H54 (cell line): ENCODE data around the gene DSN1.

Experiments
- DNase-seq: peaks from one replicate; pipeline ENCODE4 v3.0.0; 2011; ENCODE audit warnings: low spot score, mixed read lengths; ENCODE audit not compliant: insufficient read length
- FAIRE-seq: peaks from 3 replicates; lab custom pipeline; 2011; peaks lifted over from hg19 to GRCh38; lab: Jason Lieb, UNC
- POLR2A ChIP-seq: IDR thresholded peaks from 2 replicates; pipeline ENCODE4 v1.6.1; 2011; ENCODE audit warnings: low read depth, mild to moderate bottlenecking, low read length

Gene DSN1, protein sequence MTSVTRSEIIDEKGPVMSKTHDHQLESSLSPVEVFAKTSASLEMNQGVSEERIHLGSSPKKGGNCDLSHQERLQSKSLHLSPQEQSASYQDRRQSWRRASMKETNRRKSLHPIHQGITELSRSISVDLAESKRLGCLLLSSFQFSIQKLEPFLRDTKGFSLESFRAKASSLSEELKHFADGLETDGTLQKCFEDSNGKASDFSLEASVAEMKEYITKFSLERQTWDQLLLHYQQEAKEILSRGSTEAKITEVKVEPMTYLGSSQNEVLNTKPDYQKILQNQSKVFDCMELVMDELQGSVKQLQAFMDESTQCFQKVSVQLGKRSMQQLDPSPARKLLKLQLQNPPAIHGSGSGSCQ

DNA sequence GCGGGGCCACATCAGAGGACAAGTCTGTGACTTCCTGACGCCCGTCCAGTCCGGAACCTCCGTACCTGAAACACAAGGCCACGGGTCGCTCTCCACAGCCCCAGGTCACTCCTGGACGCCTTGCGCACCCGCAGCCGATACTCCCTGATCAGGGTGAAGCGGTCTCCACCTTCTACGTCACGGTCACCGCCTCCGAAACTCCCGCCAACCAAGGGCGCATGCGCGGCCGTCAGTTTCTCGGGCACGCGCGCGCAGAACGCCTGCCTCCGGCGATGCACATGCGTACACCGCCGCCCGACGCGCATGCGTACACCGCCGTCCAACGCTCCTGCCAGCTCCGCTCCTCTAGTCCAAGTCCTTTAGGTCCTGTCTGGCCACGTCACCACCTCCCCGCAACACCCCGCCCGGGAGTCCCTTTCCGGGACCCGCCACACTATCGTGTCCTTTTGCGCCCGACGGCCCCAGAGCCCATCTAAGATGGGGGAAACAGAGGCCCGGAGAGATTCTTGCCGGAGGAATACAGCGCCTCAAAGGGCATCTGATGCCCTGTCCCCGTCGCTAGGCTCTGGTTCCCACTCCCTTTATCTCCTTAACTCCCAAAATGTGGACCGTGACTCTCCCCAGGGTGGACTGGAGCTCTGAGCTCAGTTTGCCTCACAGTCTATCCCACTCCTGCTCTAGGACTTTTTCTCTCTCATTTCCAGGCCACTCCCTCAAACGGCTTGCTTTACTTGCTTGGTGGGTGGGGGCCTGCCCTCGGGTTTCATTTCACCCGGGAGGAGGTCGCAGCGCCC, at the start of gene DSN1:
Gene DSN1, minus strand, starts transcription at position 167 of the 794 bp plus-strand sequence. CDS start 2,305 bp downstream, outside the sequence.
- FAIRE-seq (no peak), DNase-seq (peak; percentile 91)
- TF ChIP-seq POLR2A, result peak; percentile 86

DNA sequence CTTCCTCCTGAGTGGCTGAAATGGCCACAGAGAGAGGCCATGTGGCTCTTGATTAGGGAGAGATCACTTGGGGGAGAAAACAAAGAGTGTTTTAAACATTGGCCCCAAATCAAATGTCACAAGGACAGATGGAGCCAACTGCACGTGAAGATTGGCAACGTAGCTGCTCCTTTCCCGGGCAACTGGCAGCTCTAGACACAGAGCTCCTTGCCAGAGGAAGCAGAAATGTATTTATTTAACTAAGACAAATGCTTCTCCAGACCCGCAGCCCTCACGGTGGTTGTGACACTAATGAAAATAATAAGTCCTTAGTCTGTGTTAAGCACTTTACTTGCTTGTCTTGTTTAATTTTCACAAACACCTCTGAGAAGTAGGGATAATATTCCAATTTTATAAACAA, 49.6 kb upstream of the DSN1 start:
- TF ChIP-seq POLR2A, result no peak
- no peak for DNase-seq
- no peak for FAIRE-seq

GRCh38 chr20:36821964-36822437, 48.4 kb upstream of the DSN1 start:
- DNase-seq, result no peak
- no peak for TF ChIP-seq POLR2A
- no peak for FAIRE-seq

- DNase-seq (no peak), FAIRE-seq (no peak)
- TF ChIP-seq POLR2A, result no peak
Observed at GRCh38 chr20:36820928-36821327, 47.4 kb upstream of the DSN1 start.

- FAIRE-seq (no peak), DNase-seq (no peak)
- no peak for TF ChIP-seq POLR2A
Observed at GRCh38 chr20:36820073-36820472, 46.5 kb upstream of the DSN1 start.

GRCh38 chr20:36819659-36820058, 46.1 kb upstream of the DSN1 start:
- FAIRE-seq, result no peak
- no peak for DNase-seq
- no peak for TF ChIP-seq POLR2A

GRCh38 chr20:36818861-36819260, 45.3 kb upstream of the DSN1 start:
- DNase-seq (no peak), FAIRE-seq (no peak)
- no peak for TF ChIP-seq POLR2A

GRCh38 chr20:36818185-36818584, 44.6 kb upstream of the DSN1 start:
- no peak for TF ChIP-seq POLR2A
- DNase-seq (no peak), FAIRE-seq (no peak)

DNA sequence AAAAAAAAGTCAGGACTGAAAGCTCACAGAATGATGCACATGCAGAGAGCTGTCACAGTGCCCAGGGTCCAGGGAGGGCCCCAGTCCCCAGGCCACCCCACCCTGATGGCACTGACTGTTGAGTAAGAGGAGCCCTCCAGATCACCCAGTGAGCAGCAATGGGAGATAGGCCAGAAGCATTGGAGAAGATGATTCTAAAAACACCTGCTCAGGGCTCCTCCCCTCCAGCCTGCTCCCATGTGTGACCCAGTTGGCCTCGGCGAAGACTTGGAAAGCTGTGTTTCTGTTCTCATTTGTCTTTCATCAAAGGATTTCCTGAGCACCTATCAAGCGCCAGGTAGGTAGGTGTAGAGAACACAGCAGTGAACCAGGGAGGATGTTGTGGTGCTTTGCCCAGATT, 43.9 kb upstream of the DSN1 start:
- no peak for TF ChIP-seq POLR2A
- DNase-seq, result no peak
- FAIRE-seq, result no peak

- no peak for TF ChIP-seq POLR2A
- DNase-seq (no peak), FAIRE-seq (no peak)
Observed at GRCh38 chr20:36815454-36816091, 42.0 kb upstream of the DSN1 start.

GRCh38 chr20:36812594-36813463, 39.3 kb upstream of the DSN1 start:
- FAIRE-seq (no peak), DNase-seq (no peak)
- no peak for TF ChIP-seq POLR2A

DNA sequence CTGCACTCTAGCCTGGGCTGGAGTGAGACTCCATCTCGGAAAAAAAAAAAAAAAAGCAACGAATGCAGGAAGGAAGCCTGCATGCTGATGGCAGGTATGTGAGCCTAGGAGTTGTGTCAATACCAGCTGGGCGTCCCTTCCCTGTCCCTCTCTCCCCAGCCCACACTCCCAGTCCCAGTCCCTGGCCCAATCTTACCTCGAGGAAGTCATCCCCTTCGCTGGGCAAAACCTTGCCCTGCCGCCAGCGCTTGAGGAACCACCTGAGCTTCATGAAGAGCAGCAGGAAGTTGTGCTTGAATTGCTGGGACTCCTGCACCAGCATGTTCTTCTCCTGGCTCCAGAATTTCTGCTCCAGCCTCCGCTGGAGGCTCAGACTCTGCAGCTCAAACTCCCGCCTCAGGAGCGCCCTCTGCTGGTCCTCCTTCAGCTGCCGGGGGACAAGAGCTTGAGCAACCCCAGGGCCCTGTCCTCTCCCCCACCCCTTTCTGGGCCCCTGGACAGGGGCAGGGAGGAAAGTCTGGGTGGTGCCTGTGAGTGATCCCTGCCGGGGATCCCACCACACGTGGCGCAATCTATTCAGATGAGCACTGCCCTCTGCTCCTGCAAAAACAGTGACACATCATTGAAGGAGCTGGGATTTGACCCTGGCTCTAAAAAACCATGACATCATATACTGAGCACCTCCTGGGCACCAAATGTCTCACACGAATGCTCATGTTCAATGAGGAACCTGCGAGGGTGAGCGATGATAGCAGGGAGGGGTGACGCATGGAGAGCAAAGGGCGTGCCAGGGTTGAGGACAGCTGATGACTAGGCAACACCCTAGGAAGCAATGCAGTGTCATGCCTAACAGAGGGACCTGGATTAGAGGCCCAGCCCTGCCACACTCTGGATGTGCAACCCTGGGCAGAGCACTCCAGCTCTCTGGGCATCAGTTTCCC, 35.0 kb upstream of the DSN1 start:
- peak; percentile 58 for FAIRE-seq
- TF ChIP-seq POLR2A, result no peak
- DNase-seq, result peak; percentile 93
